A549 treated with AZD2906 at 1 μM for 4 hours (cell line): ENCODE data around the gene FAM111B. TPM values are rescaled to one million over a fixed set of nuclear protein-coding genes. Genes with fewer than 3 reads are reported as not detected.

Experiments
- total RNA-seq: library from RNA; stranded (reverse); fragments of 200-300 nt; extraction: Qiagen RNA extraction; gene quantifications from 5 replicates; pipeline ENCODE4 v1.2.3, GENCODE V29; 2022

The FAM111B gene
- total RNA-seq, result 6.1 to 8.4 TPM (median 6.4 TPM) in 5 replicates

GRCh38 chr11:59106363-59107336 lies at the start of gene FAM111B:
Gene FAM111B (plus strand): TSS chr11:59107237. CDS start chr11:59109626, 2,389 bp downstream.

GRCh38 chr11:59086007-59086406 lies 21.0 kb upstream of the FAM111B start, which contains the start of gene GLYATL1B:
Gene GLYATL1B (plus strand): TSS chr11:59086307. CDS start chr11:59086307, 0 bp downstream.

GRCh38 chr11:59142530-59143507 lies 35.8 kb downstream of the FAM111B start, which contains the start of gene FAM111A:
Gene FAM111A (plus strand): TSS chr11:59142856. CDS start chr11:59148873, 6,017 bp downstream.

GRCh38 chr11:59171508-59172322 lies 64.7 kb downstream of the FAM111B start, which contains the start of gene DTX4:
Gene DTX4 (plus strand): TSS chr11:59172132. CDS start chr11:59172596, 464 bp downstream.

Other genes with a start within 250 kb of the FAM111B start
- not detected in 5 replicates for gene GLYATL1, start 167.7 kb upstream of the FAM111B start, total RNA-seq
- not detected in 5 replicates for gene GLYATL1B, start 20.9 kb upstream of the FAM111B start, total RNA-seq
- 7.2 to 8.5 TPM (median 7.9 TPM) in 5 replicates for gene FAM111A, start 35.6 kb downstream of the FAM111B start, total RNA-seq
- gene DTX4, start 64.9 kb downstream of the FAM111B start, total RNA-seq, result 3.7 to 4.3 TPM (median 4.0 TPM) in 5 replicates
- not detected in 5 replicates for gene MPEG1, start 105.7 kb downstream of the FAM111B start, total RNA-seq